Epithelial cell of proximal tubule (primary cell): Measurements from ENCODE around the gene ULBP3. TPM values are rescaled to one million over a fixed set of nuclear protein-coding genes. Genes with fewer than 3 reads are reported as not detected.
"Not testable (repeated sequence)": the region's sequence is repeated elsewhere in the genome, so short reads cannot be mapped to it uniquely, and the experiment has no call there.

Experiments
- DNase-seq: peaks from one replicate; pipeline ENCODE4 v3.0.0-alpha.2; 2011; ENCODE audit warnings: low read depth
- H3K4me3 ChIP-seq: 2 replicates; pipeline ENCODE4 v1.5.1; 2011; ENCODE audit warnings: low read depth, mild to moderate bottlenecking, low read length
- CTCF ChIP-seq: conservative IDR thresholded peaks from 2 replicates; pipeline ENCODE4 v1.5.1; 2012; ENCODE audit warnings: low read depth, mild to moderate bottlenecking, low read length
- total RNA-seq: library from RNA; depleted of rRNA; stranded (reverse); fragments of >200 nt; gene quantifications from 2 replicates; pipeline ENCODE4 v1.2.3, GENCODE V29; 2015

The ULBP3 gene
- total RNA-seq, 1 donor from 2014 or later, result 8.2 TPM

- no peak for DNase-seq
- TF ChIP-seq CTCF, result no peak
- H3K4me3 ChIP-seq, result peak overlapping the region; percentile 76
Observed at GRCh38 chr6:150069706-150070105, 785 bp upstream of the ULBP3 start.

- peak overlapping the region; percentile 76 for H3K4me3 ChIP-seq
Observed at GRCh38 chr6:150068151-150068550, 770 bp downstream of the ULBP3 start.

GRCh38 chr6:150065083-150065482 is 3.8 kb downstream of the ULBP3 start:
- TF ChIP-seq CTCF, result no peak
- H3K4me3 ChIP-seq, result no peak overlapping the region
- no peak for DNase-seq

More at GRCh38 chr6:150068151-150068550, 770 bp downstream of the ULBP3 start:
- TF ChIP-seq CTCF, result no peak
- DNase-seq, result no peak

- no peak for TF ChIP-seq CTCF
- no peak overlapping the region for H3K4me3 ChIP-seq
Observed at GRCh38 chr6:150063640-150064039, 5.3 kb downstream of the ULBP3 start.

GRCh38 chr6:150059973-150060372 is 8.9 kb downstream of the ULBP3 start:
- DNase-seq, result not testable (repeated sequence)

More at GRCh38 chr6:150063640-150064039, 5.3 kb downstream of the ULBP3 start:
- no peak for DNase-seq

GRCh38 chr6:150058986-150059385 is 9.9 kb downstream of the ULBP3 start:
- TF ChIP-seq CTCF, result no peak
- DNase-seq, result no peak
- H3K4me3 ChIP-seq, result no peak overlapping the region

More at GRCh38 chr6:150059973-150060372, 8.9 kb downstream of the ULBP3 start:
- not testable (repeated sequence) for H3K4me3 ChIP-seq

GRCh38 chr6:150058231-150058792 is 10.6 kb downstream of the ULBP3 start:
- DNase-seq, result no peak

More at GRCh38 chr6:150058231-150058792, 10.6 kb downstream of the ULBP3 start:
- no peak for TF ChIP-seq CTCF
- H3K4me3 ChIP-seq, result no peak overlapping the region
